ENCODE measurements around the gene ZNF253.
"Not testable (repeated sequence)": the region's sequence is repeated elsewhere in the genome, so short reads cannot be mapped to it uniquely, and the experiment has no call there.

ZNF253 gene

DNA sequence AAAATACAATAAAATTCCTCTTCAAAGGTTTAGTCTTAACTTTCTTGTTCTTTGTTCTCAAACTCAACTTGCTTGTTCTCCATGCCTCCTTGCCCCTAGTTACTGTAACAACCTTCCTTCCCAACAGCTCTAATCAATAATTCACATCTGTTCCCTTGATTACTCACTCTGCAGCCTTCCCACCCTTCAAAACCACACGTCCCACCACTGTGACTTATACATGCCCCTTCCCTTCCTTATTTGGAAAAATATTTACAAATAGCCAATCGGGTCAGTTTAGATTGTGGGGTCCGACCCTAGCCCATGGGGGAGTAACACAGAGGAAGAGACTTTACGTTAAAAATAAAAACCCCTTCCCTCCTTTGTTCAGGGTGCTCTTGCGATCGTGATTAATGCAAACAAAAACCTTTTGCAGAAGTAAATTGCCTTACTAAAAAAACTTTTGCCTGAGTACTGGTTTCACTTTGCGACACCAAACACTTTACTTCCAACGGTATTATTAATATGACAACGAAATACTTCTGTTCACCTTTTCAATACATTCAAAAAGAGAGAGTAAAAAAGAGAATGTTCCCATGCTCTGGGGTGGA, 34.6 kb downstream of the ZNF253 start:
- DNase-seq: peak; percentile 70

DNA sequence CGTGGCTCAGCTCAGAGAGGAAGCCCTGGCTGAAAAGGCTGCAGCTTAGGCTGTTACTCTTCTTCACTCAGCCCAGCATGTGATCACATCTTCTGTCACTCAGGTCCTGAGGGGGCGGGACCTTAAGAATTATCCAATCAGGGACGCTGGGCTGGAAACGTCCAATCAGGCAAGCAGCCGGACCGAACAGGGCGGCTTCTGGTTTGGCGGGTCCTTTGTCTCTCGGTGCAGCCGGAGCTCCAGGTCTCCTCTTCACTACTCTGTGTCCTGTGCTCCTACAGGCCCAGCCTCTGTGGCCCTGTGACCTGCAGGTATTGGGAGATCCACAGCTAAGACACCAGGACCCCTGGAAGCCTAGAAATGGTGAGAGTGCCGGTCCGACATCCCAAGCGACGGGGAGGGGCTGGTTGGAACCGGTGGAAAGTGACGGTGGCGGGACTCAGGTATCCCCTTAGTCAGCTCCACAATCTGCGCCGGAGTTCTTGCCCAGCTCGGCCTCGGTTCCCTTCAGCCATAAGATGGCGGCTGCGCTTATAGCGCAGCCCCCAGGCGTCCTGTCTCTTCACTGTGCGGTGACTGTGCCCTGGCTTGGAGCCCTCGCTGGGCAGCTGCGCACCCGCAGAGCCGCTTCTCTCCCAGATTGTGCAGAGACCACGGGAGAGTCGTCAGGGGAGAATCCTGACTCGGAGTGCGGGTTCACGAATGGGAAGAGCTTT, 35.2 kb downstream of the ZNF253 start, which contains the start of gene ZNF93:
Gene ZNF93 (plus strand): TSS at position 218 of the 716 bp plus-strand sequence. CDS start 143 bp downstream, at position 361.
- peak; percentile 90 for DNase-seq

DNA sequence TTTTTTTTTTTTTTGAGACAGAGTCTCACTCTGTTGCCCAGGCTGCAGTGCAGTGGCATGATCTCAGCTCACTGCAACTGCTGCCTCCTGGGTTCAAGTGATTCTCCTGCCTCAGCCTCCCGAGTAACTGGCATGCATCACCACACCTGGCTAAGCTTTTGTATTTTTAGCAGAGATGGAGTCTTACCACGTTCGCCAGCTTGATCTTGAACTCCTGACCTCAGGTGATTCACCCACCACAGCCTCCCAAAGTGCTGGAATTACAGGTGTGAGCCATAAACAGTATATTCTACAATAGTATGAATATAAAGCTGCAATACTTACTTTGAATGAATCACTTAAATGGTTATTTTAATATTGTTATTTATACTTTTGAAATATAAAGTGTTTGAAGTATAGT, 41.9 kb downstream of the ZNF253 start:
- DNase-seq: not testable (repeated sequence)

DNA sequence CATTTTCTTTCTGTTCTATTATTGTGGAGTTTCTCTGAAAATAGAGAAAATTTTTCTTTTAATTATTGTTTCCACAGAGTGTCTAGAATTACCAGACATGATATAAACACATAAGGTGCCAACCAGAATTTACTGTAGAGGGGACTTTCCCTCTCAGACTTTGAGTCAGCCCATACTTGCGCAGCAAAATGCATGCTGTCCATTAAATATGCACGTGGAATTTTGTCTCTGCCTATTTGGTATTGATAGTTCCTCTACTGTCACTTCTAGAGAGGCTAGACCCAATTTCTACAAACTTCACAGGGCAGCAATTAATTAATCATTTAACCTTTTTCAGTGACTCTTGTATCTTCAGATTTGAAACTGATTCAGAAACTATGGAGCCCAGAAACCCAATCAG, 44.0 kb downstream of the ZNF253 start:
- no peak for DNase-seq

DNA sequence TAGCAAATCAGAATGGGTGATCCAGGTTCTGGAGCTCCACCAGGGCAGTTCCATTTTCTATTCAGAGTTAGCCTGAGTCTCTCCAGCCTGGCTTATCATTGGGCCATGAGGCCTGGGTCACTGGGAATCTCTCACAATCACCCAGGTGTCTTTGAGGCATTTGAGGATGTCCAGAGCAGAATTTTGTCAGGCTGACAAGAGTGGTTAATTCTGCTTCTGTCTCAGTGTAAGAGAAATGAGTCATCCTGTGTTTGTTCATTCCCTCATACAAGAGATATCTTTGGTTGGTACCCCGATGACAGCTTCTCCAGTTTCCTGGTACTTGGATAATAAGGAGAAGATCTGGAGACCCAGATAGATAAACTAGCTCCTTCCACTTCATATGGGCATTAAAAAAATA, 45.5 kb downstream of the ZNF253 start:
- no peak for DNase-seq

DNA sequence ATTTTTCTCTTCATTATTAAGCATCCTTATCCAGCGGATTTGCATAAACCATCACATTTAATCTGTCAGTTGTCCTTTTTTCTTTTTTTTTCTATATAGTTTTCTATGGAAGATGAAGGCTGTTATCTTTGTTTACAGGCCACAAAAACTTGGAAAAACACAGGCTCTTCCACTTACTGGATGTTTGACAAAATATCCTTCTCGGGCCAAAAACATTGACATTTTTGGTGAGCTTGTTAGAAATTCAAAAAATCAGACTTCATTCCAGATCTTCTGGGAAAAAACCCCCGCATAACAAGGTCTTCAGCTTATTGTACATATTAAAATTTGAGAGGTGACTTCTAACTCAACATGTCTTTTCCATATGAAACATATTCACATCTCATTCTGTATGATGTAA, 48.9 kb downstream of the ZNF253 start:
- no peak for DNase-seq

DNA sequence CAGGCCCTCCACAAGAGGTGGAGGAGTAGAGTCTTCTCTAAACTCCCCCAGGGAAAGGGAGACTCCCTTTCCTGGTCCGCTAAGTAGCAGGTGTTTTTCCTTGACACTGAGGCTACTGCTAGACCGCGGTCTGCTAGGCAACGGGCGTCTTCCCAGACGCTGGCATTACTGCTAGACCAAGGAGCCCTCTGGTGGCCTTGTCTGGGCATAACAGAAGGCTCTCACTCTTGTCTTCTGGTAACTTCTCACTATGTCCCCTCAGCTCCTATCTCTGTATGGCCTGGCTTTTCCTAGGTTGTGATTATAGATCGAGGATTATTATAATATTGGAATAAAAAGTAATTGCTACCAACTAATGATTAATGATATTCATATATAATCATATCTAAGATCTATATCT, 64.7 kb downstream of the ZNF253 start:
- DNase-seq: not testable (repeated sequence)

DNA sequence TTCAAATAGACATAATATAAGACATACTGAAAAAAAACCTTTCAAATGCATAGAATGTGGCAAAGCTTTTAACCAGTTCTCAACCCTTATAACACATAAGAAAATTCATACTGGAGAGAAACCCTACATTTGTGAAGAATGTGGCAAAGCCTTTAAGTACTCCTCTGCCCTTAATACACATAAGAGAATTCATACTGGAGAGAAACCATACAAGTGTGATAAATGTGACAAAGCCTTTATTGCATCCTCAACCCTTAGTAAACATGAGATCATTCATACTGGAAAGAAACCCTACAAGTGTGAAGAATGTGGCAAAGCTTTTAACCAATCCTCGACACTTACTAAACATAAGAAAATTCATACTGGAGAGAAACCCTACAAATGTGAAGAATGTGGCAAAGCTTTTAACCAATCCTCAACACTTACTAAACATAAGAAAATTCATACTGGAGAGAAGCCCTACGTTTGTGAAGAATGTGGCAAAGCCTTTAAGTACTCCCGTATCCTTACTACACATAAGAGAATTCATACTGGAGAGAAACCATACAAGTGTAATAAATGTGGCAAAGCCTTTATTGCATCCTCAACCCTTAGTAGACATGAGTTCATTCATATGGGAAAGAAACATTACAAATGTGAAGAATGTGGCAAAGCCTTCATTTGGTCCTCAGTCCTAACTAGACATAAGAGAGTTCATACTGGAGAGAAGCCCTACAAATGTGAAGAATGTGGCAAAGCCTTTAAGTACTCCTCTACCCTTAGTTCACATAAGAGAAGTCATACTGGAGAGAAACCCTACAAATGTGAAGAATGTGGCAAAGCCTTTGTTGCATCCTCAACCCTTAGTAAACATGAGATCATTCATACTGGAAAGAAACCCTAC, 68.0 kb downstream of the ZNF253 start:
- DNase-seq: not testable (repeated sequence)

DNA sequence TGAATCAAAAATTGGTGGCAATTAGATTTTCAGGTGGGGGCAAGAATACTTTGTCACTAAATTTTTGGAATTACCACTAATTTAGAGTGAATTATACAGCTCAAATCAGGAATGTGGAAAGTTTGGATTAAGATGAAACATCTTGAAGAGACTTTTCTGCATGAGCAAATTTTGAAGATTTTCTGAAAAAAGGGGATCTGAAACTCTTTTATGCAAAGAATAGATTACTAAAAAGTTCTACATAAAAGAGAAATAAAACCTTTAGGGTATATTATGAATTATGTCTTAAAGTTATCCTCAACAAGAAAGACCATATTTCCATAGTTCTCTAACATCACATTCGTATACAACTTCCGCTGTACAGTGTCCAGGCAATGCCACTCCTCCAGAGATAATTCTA, 71.7 kb downstream of the ZNF253 start:
- DNase-seq: no peak

DNA sequence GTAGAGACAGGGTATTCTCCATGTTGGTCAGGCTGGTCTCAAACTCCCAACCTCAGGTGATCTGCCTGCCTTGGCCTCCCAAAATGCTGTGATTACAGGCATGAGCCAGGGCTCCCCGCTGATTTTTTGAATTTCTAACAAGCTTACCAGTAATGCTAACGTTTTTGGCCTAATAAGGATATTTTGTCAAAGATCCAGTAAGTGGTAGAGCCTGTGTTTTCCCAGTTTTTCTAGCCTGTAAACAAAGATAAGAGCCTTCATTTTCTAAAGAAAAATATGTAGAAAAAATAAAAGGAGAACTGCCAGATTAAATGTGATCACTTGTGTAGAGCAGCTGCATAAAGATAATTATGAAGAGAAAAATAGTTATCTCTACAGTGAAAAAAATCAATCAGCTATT, 72.8 kb downstream of the ZNF253 start:
- DNase-seq: no peak

DNA sequence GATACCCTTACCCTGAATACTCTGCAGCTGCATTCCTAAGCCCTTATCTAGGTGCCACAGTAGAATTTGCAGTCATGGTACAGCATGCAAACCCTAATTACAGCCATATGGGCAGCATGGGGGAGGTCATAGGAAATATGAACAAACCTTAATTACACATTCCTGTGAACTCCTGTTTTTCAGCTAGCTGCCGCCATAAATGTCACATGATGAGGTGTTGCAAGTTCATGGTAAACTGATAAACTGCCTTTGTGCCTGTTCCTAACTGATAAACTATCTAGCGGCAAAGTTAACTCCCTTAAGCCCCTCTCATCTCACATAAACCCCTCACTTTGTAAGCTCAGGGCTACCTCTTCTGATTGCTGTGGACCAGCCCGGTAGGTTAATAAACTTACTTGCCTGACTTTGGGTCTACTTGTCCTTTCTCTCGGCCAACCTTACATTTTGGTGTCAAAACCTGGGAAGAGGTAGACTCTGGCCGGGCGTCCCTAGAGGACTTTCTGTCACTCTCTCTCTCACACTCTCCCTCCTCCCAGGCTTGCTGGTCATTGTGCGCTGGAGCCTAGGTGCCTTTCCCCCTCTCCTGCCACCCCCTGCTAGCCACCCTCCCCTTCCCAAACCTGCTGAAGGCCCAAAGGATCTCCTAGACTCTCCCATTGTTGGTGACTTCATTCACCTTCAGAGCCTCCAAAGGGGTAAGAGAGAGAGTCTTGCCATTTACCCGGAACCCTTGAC, 78.3 kb downstream of the ZNF253 start:
- no peak for DNase-seq

Data from GF-D8 (cell line).